Astrocyte of the cerebellum (primary cell): ENCODE measurements around the gene BCAS1.

Experiments used
- DNase-seq: peaks from one replicate; pipeline ENCODE4 v3.0.0-alpha.2; 2011; ENCODE audit warnings: low read depth
- H3K4me3 ChIP-seq: 2 replicates; pipeline ENCODE4 v1.5.1; 2011; ENCODE audit warnings: mild to moderate bottlenecking, low read depth, low read length, moderate library complexity
- in situ Hi-C: cut with HindIII; loops from 2 replicates; pipeline ENCODE4 v1.10.0; 2017; ENCODE audit warnings: low sequenced_read_pairs
- TF ChIP-seq, protein P1 (sequence below): IDR thresholded peaks from 2 replicates; pipeline ENCODE4 v1.5.1; 2012; ENCODE audit warnings: low read length, low read depth, moderate library complexity, mild to moderate bottlenecking; ENCODE audit errors: missing control alignments

The BCAS1 gene

DNA sequence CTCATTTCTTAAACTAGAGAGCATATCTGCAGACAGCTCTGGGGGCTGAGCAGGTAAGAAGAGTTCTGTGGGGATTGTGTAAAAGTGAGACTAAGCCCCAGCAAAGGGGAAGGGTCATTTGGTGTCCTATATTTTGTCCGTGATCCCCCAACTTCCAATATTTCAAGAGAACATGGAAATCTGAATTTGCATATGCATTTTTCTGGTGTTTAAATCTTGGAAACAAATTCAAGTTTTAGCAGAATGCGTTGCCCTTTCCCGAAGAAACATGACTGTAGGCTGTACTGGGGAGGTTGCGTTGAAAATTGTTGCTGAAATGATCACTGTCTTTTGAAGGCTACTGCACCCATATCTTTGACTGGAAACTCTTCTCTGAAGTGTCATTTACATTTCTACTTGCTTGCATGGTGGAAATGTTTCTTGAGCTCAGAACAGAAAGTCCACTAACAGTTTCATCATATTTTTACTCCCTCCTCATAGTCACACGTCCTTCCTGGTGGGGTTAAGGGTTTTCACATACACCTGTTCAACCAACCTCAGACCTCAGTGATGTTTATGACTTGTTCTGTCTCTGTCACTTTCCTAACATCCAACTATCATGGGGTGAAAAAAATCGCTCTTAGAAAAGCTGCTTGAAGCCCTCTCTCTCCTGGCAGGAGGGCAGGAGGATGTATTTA lies 140.3 kb downstream of the BCAS1 start:
- H3K4me3 ChIP-seq, result no peak overlapping the region
- no peak for DNase-seq
- in situ Hi-C loops, result loop anchor here (25.0 kb wide), 1 partner anchor 343 kb away; the partner anchor contains the start of gene ZNF217
- TF ChIP-seq, protein P1, sequence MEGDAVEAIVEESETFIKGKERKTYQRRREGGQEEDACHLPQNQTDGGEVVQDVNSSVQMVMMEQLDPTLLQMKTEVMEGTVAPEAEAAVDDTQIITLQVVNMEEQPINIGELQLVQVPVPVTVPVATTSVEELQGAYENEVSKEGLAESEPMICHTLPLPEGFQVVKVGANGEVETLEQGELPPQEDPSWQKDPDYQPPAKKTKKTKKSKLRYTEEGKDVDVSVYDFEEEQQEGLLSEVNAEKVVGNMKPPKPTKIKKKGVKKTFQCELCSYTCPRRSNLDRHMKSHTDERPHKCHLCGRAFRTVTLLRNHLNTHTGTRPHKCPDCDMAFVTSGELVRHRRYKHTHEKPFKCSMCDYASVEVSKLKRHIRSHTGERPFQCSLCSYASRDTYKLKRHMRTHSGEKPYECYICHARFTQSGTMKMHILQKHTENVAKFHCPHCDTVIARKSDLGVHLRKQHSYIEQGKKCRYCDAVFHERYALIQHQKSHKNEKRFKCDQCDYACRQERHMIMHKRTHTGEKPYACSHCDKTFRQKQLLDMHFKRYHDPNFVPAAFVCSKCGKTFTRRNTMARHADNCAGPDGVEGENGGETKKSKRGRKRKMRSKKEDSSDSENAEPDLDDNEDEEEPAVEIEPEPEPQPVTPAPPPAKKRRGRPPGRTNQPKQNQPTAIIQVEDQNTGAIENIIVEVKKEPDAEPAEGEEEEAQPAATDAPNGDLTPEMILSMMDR, result no peak

DNA sequence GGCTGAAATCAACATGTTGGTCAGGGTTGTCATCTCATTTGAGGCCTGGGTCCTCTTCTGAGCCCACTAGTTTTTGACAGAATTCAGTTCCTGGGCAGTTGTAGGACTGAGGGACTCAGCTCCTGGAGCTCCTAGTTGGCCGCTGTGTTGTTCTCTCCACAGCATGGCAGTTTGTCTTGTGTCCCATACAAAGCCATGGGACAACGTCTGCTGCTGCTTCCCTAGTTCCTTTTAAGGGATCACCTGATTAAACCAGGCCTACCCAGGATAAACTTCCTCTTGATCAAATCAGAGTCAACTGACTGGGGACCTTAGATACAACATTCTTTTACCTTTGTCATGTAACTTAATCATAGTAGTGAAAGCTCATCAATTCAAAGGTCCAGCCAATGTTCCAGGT lies 141.0 kb downstream of the BCAS1 start:
- no peak overlapping the region for H3K4me3 ChIP-seq
- in situ Hi-C loops, result loop anchor here (25.0 kb wide), 1 partner anchor 342 kb away; the partner anchor contains the start of gene ZNF217
- TF ChIP-seq, protein P1, result no peak
- DNase-seq, result no peak

DNA sequence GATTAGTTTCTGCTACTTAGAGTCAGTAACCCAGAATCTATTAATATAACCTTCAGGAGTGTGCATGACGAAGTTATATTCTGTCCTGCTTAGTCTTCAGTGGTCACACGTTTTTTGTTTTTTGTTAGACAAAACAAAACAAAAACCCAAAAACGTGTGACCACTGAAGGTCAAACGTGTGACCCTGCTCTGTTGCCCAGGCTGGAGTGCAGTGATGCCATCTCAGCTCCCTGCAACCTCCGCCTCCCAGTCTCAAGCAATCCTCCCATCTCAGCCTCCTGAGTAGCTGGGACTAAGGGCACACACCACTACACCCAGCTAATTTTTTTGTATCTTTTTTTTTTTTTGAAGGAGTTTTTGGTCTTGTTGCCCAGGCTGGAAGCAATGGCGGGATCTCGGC lies 142.4 kb downstream of the BCAS1 start:
- TF ChIP-seq, protein P1, result no peak
- H3K4me3 ChIP-seq, result no peak overlapping the region
- in situ Hi-C loops, result loop anchor here (25.0 kb wide), 1 partner anchor 341 kb away; the partner anchor contains the start of gene ZNF217
- no peak for DNase-seq

DNA sequence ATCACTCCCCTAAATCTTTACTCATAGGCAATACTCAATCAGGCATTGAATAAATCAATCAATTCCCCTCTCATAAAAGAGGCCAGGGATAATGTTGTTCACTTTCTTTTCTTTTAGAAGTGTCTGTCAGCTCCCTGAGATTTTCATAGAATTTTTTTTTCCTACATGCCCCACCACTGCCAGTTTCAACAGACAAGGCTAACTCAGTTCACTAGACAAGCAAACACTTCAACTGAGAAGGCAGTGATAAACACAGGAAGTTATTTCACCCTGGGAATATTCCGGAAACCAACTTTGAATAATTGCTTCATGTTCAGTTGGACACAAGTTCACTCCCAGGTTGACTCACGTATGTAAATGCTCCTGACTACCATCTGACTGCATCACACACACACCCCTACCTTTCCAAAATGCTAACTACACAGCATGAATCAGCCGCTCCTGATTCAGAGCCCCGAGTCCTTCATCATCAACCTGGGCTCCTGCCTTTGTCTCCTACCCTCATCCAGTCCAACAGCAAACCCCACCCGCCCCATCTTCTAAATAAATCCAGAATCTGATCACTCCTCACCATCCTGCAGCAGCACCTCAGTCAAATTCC lies 143.9 kb downstream of the BCAS1 start:
- no peak overlapping the region for H3K4me3 ChIP-seq
- in situ Hi-C loops, result loop anchor here (25.0 kb wide), 1 partner anchor 339 kb away; the partner anchor contains the start of gene ZNF217
- TF ChIP-seq, protein P1, result no peak
- DNase-seq, result peak; percentile 83

DNA sequence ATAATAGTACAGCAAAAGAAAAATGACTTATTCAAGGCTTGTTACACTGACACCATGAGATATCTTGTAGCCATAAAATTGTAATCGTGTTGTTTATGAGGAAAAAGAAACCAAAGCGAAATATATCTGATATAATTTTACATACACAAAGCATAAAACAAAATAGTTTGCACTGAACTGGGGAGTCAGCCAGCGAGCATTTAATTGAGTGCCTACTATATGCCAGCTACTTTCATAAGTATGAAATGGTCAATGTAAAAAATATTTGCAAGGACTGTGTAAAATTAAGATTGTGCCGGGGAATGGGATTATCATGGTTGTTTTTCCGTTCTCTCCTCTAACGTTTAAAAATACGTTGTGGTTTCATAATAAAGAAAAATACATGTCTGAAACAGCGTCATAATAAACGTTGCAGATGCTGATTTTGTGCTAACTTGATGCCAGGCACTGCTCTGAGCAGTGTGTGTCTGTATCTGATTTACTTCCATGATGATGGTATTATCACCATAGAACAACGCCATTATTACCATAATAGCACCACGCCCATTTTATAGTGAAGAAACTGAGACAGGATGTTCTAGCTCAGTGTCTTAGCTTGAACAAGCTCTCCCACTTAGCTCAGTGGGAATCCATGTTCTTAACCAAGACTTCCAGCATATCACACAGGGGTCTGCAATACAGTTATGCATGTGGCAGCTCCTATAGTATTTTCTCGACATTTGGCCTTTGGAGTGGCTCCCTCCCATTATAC lies 144.6 kb downstream of the BCAS1 start:
- TF ChIP-seq, protein P1, result no peak
- H3K4me3 ChIP-seq, result no peak overlapping the region
- in situ Hi-C loops, result loop anchor here (25.0 kb wide), 1 partner anchor 339 kb away; the partner anchor contains the start of gene ZNF217
- DNase-seq, result no peak

DNA sequence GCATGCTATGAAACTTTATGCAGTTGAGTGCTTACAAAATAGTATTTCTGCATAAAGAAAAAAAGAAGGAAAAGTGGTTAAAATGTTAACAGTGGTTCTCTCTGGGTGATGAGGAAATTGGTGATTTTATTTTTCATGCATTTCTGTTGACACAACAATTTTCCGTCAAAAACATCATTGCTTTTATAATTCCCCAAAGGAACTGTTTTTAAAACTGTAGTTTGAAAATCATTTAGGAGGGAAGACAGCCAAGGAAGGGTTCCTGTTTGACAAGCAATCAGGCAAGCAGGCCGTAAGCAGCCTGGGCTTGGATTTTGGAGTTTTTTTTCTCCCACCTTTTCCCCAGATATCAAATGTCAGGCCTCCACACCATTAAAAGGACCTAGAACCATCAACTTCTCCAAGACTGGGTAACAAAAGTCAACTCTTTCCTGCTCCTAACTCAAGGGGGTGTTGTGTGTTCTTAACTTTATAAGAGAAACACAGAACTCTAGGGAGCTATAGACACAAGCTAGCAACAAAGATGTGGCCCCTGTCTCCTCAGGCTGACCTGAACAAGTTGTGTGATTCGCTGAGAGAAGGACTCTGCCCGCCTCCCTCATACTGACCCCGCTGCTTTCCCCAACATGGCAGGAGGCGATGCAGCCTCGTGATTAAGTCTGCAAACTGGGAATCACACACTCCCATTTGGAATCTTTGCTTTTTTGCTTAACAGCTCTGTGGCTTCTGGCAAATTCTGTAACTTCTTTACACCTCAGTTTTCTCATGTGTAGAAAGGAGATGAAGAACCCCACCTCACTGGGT lies 146.6 kb downstream of the BCAS1 start:
- in situ Hi-C loops, result no loop called here
- no peak overlapping the region for H3K4me3 ChIP-seq
- no peak for DNase-seq
- TF ChIP-seq, protein P1, result no peak
